Mucosa of descending colon (tissue), 3 donors: Measurements from ENCODE around the gene FKBP9. TPM values are rescaled to one million over a fixed set of nuclear protein-coding genes. Genes with fewer than 3 reads are reported as not detected.
"Not testable (repeated sequence)": the region's sequence is repeated elsewhere in the genome, so short reads cannot be mapped to it uniquely, and the experiment has no call there.

Source experiments
- ATAC-seq: fragments of 200-7000 bp; cut with Tn5 transposase; one replicate; pipeline ENCODE4 v1.9.1; 2020; ENCODE audit warnings: mild to moderate bottlenecking, moderate library complexity
- DNase-seq, 3 donors: peaks; one replicate each; pipeline ENCODE4 v3.0.0-alpha.2; 2020
- H3K36me3 ChIP-seq: fragments of 200-600 bp; one replicate; pipeline ENCODE4 v1.8.0; 2021; ENCODE audit warnings: low read depth, mild to moderate bottlenecking
- H3K4me1 ChIP-seq: fragments of 200-600 bp; one replicate; pipeline ENCODE4 v1.8.0; 2021; ENCODE audit warnings: low read depth, mild to moderate bottlenecking
- H3K4me3 ChIP-seq: fragments of 200-600 bp; one replicate; pipeline ENCODE4 v1.8.0; 2021; ENCODE audit warnings: mild to moderate bottlenecking
- H3K9me3 ChIP-seq: fragments of 200-600 bp; one replicate; pipeline ENCODE4 v1.8.0; 2021; ENCODE audit warnings: mild to moderate bottlenecking
- CTCF ChIP-seq: fragments of 200-600 bp; IDR thresholded peaks from one replicate; pipeline ENCODE4 v1.8.0; 2022; ENCODE audit warnings: antibody characterized with exemption, mild to moderate bottlenecking
- intact Hi-C, 2 donors: fragments of 100-400 bp; cut with DNase I in 1 of 2; cut with micrococcal nuclease in 1 of 2; formaldehyde crosslinking; loops; one replicate each; pipeline versions ENCODE4 v1.11.0 to v1.11.1; 2022; cut with DNase I, micrococcal nuclease
- total RNA-seq, 3 donors: library from RNA; stranded (reverse); fragmentation: NEBNext Ultra II Directional in 2 of 3; extraction: Animal tissue kit (Norgen Biotek cat#: 25700) in 2 of 3; gene quantifications; one replicate each; pipeline versions ENCODE4 v1.2.1 to v1.2.4, GENCODE V29; 2021 to 2023
- donor health status: DM: no; HTN: no; CAD: no; lungs with moderate emphysema.
- donor health status: DM: no; HTN: no; CAD: no.
- donor health status: DM: no; HTN: yes; CAD: no.

Gene FKBP9
- total RNA-seq, 3 donors from 2014 or later, result 87.8 to 99.7 (median 98.8) TPM

GRCh38 chr7:33004104-33004616 is 46.9 kb downstream of the FKBP9 start:
- intact Hi-C loops, ATAC-seq: not testable (repeated sequence)

GRCh38 chr7:33005193-33005592 is 48.0 kb downstream of the FKBP9 start:
- H3K4me1 ChIP-seq, H3K36me3 ChIP-seq, ATAC-seq, intact Hi-C loops, H3K4me3 ChIP-seq, H3K9me3 ChIP-seq, DNase-seq: not testable (repeated sequence)

More at GRCh38 chr7:33004104-33004616, 46.9 kb downstream of the FKBP9 start:
- H3K36me3 ChIP-seq, H3K9me3 ChIP-seq, DNase-seq, H3K4me3 ChIP-seq, H3K4me1 ChIP-seq: not testable (repeated sequence)

- intact Hi-C loops, ATAC-seq, H3K36me3 ChIP-seq: not testable (repeated sequence)
Observed at GRCh38 chr7:33005690-33006089, 48.5 kb downstream of the FKBP9 start.

GRCh38 chr7:33009734-33010133 is 52.5 kb downstream of the FKBP9 start:
- intact Hi-C loops, result no loop called here
- Histone ChIP-seq H3K36me3 (no peaks in the 10 kb centered on the region), H3K9me3 (no peaks in the 10 kb centered on the region), H3K4me3 (no peak overlapping the region), H3K4me1 (no peaks in the 10 kb centered on the region)
- no peak for DNase-seq
- ATAC-seq, result no peak
- TF ChIP-seq CTCF, result no peak

More at GRCh38 chr7:33005690-33006089, 48.5 kb downstream of the FKBP9 start:
- H3K4me3 ChIP-seq, DNase-seq, H3K4me1 ChIP-seq, H3K9me3 ChIP-seq: not testable (repeated sequence)

GRCh38 chr7:33012364-33012763 is 55.1 kb downstream of the FKBP9 start:
- DNase-seq (no peak), ATAC-seq (peak; percentile 88)
- H3K4me3 ChIP-seq, result no peak overlapping the region
- no peak for TF ChIP-seq CTCF
- H3K36me3 ChIP-seq, result no peaks in the 10 kb centered on the region
- H3K4me1 ChIP-seq, result no peaks in the 10 kb centered on the region
- intact Hi-C loops, result no loop called here
- H3K9me3 ChIP-seq, result no peaks in the 10 kb centered on the region

GRCh38 chr7:33024189-33024757 is 67.0 kb downstream of the FKBP9 start:
- Histone ChIP-seq H3K36me3 (no peaks in the 10 kb centered on the region), H3K9me3 (no peaks in the 10 kb centered on the region), H3K4me1 (peaks cover 16% of the 10 kb centered on the region), H3K4me3 (no peak overlapping the region)
- ATAC-seq (peak; percentile 95), DNase-seq (no peak)
- no peak for TF ChIP-seq CTCF
- intact Hi-C loops, result no loop called here

- ATAC-seq, result no peak
- TF ChIP-seq CTCF, result no peak
Observed at GRCh38 chr7:33035776-33036175, 78.5 kb downstream of the FKBP9 start.

More at GRCh38 chr7:33035776-33036175, 78.5 kb downstream of the FKBP9 start:
- Histone ChIP-seq H3K4me3 (no peak overlapping the region), H3K9me3 (no peaks in the 10 kb centered on the region), H3K36me3 (no peaks in the 10 kb centered on the region), H3K4me1 (peaks cover 10% of the 10 kb centered on the region)
- intact Hi-C loops, result no loop called here
- no peak for DNase-seq
